Measurements from ENCODE around the gene SUPT3H.

SUPT3H gene

GRCh38 chr6:44983467-44984365 is 394.0 kb downstream of the SUPT3H start:
- H3K36me3 Mint-ChIP-seq (ENCODE audit: low read depth): peaks cover 12% of the 10 kb centered on the region
- peaks cover 30% of the 10 kb centered on the region for H3K4me1 Mint-ChIP-seq
- H3K27me3 Mint-ChIP-seq: no peaks in the 10 kb centered on the region
- H3K4me3 Mint-ChIP-seq: no peak overlapping the region
- DNase-seq: no peak
- no peak overlapping the region for H3K27ac Mint-ChIP-seq
- no peak for ATAC-seq
- peaks cover 5% of the 10 kb centered on the region for H3K9me3 Mint-ChIP-seq

- Mint-ChIP-seq H3K27me3 (no peaks in the 10 kb centered on the region), H3K4me3 (no peak overlapping the region), H3K4me1 (peaks cover 47% of the 10 kb centered on the region), H3K27ac (no peak overlapping the region), H3K9me3 (peaks cover 5% of the 10 kb centered on the region), H3K36me3 (ENCODE audit: low read depth) (peaks cover 12% of the 10 kb centered on the region)
- ATAC-seq: no peak
- no peak for DNase-seq
Observed at GRCh38 chr6:44980841-44981240, 396.9 kb downstream of the SUPT3H start.

- Mint-ChIP-seq H3K9me3 (peaks cover 19% of the 10 kb centered on the region), H3K4me1 (peaks cover 58% of the 10 kb centered on the region), H3K4me3 (peak overlapping the region; percentile 35), H3K27ac (peak overlapping the region; percentile 91), H3K27me3 (no peaks in the 10 kb centered on the region), H3K36me3 (ENCODE audit: low read depth) (peaks cover 33% of the 10 kb centered on the region)
- no peak for DNase-seq
- ATAC-seq: peak; percentile 84
Observed at GRCh38 chr6:44976677-44977641, 400.8 kb downstream of the SUPT3H start.

- peaks cover 67% of the 10 kb centered on the region for H3K4me1 Mint-ChIP-seq
- H3K9me3 Mint-ChIP-seq: peaks cover 27% of the 10 kb centered on the region
- H3K27ac Mint-ChIP-seq: peak overlapping the region; percentile 15
- DNase-seq (no peak), ATAC-seq (no peak)
- peaks cover 34% of the 10 kb centered on the region for H3K36me3 Mint-ChIP-seq (ENCODE audit: low read depth)
- H3K27me3 Mint-ChIP-seq: no peaks in the 10 kb centered on the region
- H3K4me3 Mint-ChIP-seq: no peak overlapping the region
Observed at GRCh38 chr6:44974511-44974910, 403.2 kb downstream of the SUPT3H start.

GRCh38 chr6:44972709-44973108 is 405.0 kb downstream of the SUPT3H start:
- Mint-ChIP-seq H3K27ac (no peak overlapping the region), H3K4me3 (no peak overlapping the region), H3K36me3 (ENCODE audit: low read depth) (peaks cover 31% of the 10 kb centered on the region), H3K27me3 (no peaks in the 10 kb centered on the region), H3K9me3 (peaks cover 27% of the 10 kb centered on the region), H3K4me1 (peaks cover 68% of the 10 kb centered on the region)
- ATAC-seq: no peak
- peak; percentile 40 for DNase-seq

GRCh38 chr6:44969446-44970185 is 408.1 kb downstream of the SUPT3H start:
- Mint-ChIP-seq H3K4me3 (no peak overlapping the region), H3K27ac (peak overlapping the region; percentile 19), H3K9me3 (peaks cover 26% of the 10 kb centered on the region), H3K4me1 (peaks cover 50% of the 10 kb centered on the region), H3K27me3 (no peaks in the 10 kb centered on the region), H3K36me3 (ENCODE audit: low read depth) (peaks cover 30% of the 10 kb centered on the region)
- DNase-seq (no peak), ATAC-seq (no peak)

GRCh38 chr6:44967481-44967880 is 410.3 kb downstream of the SUPT3H start:
- DNase-seq (no peak), ATAC-seq (no peak)
- no peak overlapping the region for H3K27ac Mint-ChIP-seq
- H3K4me3 Mint-ChIP-seq: no peak overlapping the region
- peaks cover 9% of the 10 kb centered on the region for H3K9me3 Mint-ChIP-seq
- H3K4me1 Mint-ChIP-seq: peaks cover 41% of the 10 kb centered on the region
- peaks cover 10% of the 10 kb centered on the region for H3K36me3 Mint-ChIP-seq (ENCODE audit: low read depth)
- H3K27me3 Mint-ChIP-seq: no peaks in the 10 kb centered on the region

GRCh38 chr6:44966449-44967092 is 411.2 kb downstream of the SUPT3H start:
- Mint-ChIP-seq H3K27me3 (no peaks in the 10 kb centered on the region), H3K9me3 (peaks cover 5% of the 10 kb centered on the region), H3K4me1 (peaks cover 47% of the 10 kb centered on the region), H3K36me3 (ENCODE audit: low read depth) (peaks cover 7% of the 10 kb centered on the region), H3K27ac (no peak overlapping the region), H3K4me3 (no peak overlapping the region)
- ATAC-seq (peak; percentile 52), DNase-seq (no peak)

- Mint-ChIP-seq H3K4me3 (no peak overlapping the region), H3K9me3 (no peaks in the 10 kb centered on the region), H3K27me3 (no peaks in the 10 kb centered on the region), H3K4me1 (peaks cover 51% of the 10 kb centered on the region), H3K27ac (no peak overlapping the region), H3K36me3 (ENCODE audit: low read depth) (peaks cover 2% of the 10 kb centered on the region)
- ATAC-seq (no peak), DNase-seq (no peak)
Observed at GRCh38 chr6:44965708-44966107, 412.0 kb downstream of the SUPT3H start.

GRCh38 chr6:44960898-44961297 is 416.8 kb downstream of the SUPT3H start:
- Mint-ChIP-seq H3K27ac (peak overlapping the region; percentile 74), H3K4me3 (no peak overlapping the region), H3K4me1 (peaks cover 25% of the 10 kb centered on the region)

GRCh38 chr6:44959651-44960050 is 418.1 kb downstream of the SUPT3H start:
- Mint-ChIP-seq H3K4me1 (peaks cover 25% of the 10 kb centered on the region), H3K4me3 (no peak overlapping the region), H3K27me3 (no peaks in the 10 kb centered on the region), H3K36me3 (ENCODE audit: low read depth) (peaks cover 5% of the 10 kb centered on the region), H3K27ac (no peak overlapping the region), H3K9me3 (peaks cover 8% of the 10 kb centered on the region)
- DNase-seq (no peak), ATAC-seq (no peak)

More at GRCh38 chr6:44960898-44961297, 416.8 kb downstream of the SUPT3H start:
- Mint-ChIP-seq H3K27me3 (no peaks in the 10 kb centered on the region), H3K9me3 (peaks cover 8% of the 10 kb centered on the region), H3K36me3 (ENCODE audit: low read depth) (peaks cover 5% of the 10 kb centered on the region)
- ATAC-seq (peak; percentile 91), DNase-seq (no peak)

GRCh38 chr6:44957156-44957555 is 420.6 kb downstream of the SUPT3H start:
- Mint-ChIP-seq H3K4me1 (peaks cover 22% of the 10 kb centered on the region), H3K36me3 (ENCODE audit: low read depth) (peaks cover 12% of the 10 kb centered on the region), H3K27me3 (no peaks in the 10 kb centered on the region), H3K4me3 (no peak overlapping the region), H3K27ac (no peak overlapping the region), H3K9me3 (peaks cover 8% of the 10 kb centered on the region)
- DNase-seq (no peak), ATAC-seq (no peak)

- DNase-seq (no peak), ATAC-seq (no peak)
- Mint-ChIP-seq H3K36me3 (ENCODE audit: low read depth) (peaks cover 19% of the 10 kb centered on the region), H3K27ac (no peak overlapping the region), H3K27me3 (no peaks in the 10 kb centered on the region), H3K4me1 (peaks cover 20% of the 10 kb centered on the region), H3K9me3 (peaks cover 8% of the 10 kb centered on the region), H3K4me3 (no peak overlapping the region)
Observed at GRCh38 chr6:44956396-44956795, 421.3 kb downstream of the SUPT3H start.

GRCh38 chr6:44955145-44955544 is 422.6 kb downstream of the SUPT3H start:
- H3K9me3 Mint-ChIP-seq: peaks cover 15% of the 10 kb centered on the region
- no peak overlapping the region for H3K27ac Mint-ChIP-seq
- peaks cover 18% of the 10 kb centered on the region for H3K4me1 Mint-ChIP-seq
- DNase-seq (no peak), ATAC-seq (no peak)
- H3K4me3 Mint-ChIP-seq: no peak overlapping the region
- H3K27me3 Mint-ChIP-seq: no peaks in the 10 kb centered on the region
- H3K36me3 Mint-ChIP-seq (ENCODE audit: low read depth): peaks cover 27% of the 10 kb centered on the region

Measured in activated naive CD8-positive, alpha-beta T cell treated with anti-CD3 and anti-CD28 coated beads, Interleukin-2, amount 50 U/mL, for 24 hours (primary cell).